Activated T-cell treated with anti-CD3 and anti-CD28 coated beads, Interleukin-2, amount 50 U/mL, for 72 hours (primary cell): ENCODE results near the gene ARHGEF17. TPM values are rescaled to one million over a fixed set of nuclear protein-coding genes. Genes with fewer than 3 reads are reported as not detected.

ENCODE experiments used
- ATAC-seq, 2 donors: fragments of 150-1000 bp; cut with Tn5 transposase; replicated peaks in 1 of 2; 2 replicates each; pipeline ENCODE4 v1.10.0; 2021; ENCODE audit warnings: moderate library complexity in 2 of 2, mild to moderate bottlenecking in 1 of 2
- DNase-seq, 2 donors: peaks; one replicate each; pipeline ENCODE4 v3.0.0; 2021 to 2022; ENCODE audit warnings: mixed read lengths in 1 of 2
- H3K27ac Mint-ChIP-seq: one replicate; pipeline ENCODE4 v1.8.0; 2022; ENCODE audit warnings: mild to moderate bottlenecking, moderate library complexity, mixed read lengths
- H3K27me3 Mint-ChIP-seq: one replicate; pipeline ENCODE4 v1.8.0; 2022; ENCODE audit warnings: low read depth, mixed read lengths
- H3K36me3 Mint-ChIP-seq, 2 donors: one replicate each; pipeline ENCODE4 v1.8.0; 2022; ENCODE audit warnings: mixed read lengths in 2 of 2, mild to moderate bottlenecking in 1 of 2; ENCODE audit not compliant: insufficient read depth in 2 of 2
- H3K4me1 Mint-ChIP-seq: one replicate; pipeline ENCODE4 v1.8.0; 2022; ENCODE audit warnings: low read depth, mixed read lengths
- H3K4me3 Mint-ChIP-seq, 2 donors: one replicate each; pipeline ENCODE4 v1.8.0; 2022; ENCODE audit warnings: mild to moderate bottlenecking in 2 of 2, mixed read lengths in 2 of 2, moderate library complexity in 2 of 2
- H3K9me3 Mint-ChIP-seq, 2 donors: one replicate each; pipeline ENCODE4 v1.8.0; 2022; ENCODE audit warnings: mixed read lengths in 2 of 2
- total RNA-seq, 2 donors: library from RNA; stranded (reverse); gene quantifications; one replicate each; pipeline ENCODE4 v1.2.3, GENCODE V29; 2022

ARHGEF17 gene
- total RNA-seq, 2 donors from 2014 or later: 0.05 to 0.07 TPM

- Mint-ChIP-seq H3K4me1 (peaks cover 9% of the 10 kb centered on the region), H3K4me3 (no peak overlapping the region), H3K27ac (no peak overlapping the region), H3K9me3 (no peaks in the 10 kb centered on the region), H3K27me3 (no peaks in the 10 kb centered on the region), H3K36me3 (no peaks in the 10 kb centered on the region)
- no peak for DNase-seq
- peak in 1 of 2 donors; percentile 62 for ATAC-seq
Observed at GRCh38 chr11:73414977-73415651, 107.0 kb downstream of the ARHGEF17 start.

DNA sequence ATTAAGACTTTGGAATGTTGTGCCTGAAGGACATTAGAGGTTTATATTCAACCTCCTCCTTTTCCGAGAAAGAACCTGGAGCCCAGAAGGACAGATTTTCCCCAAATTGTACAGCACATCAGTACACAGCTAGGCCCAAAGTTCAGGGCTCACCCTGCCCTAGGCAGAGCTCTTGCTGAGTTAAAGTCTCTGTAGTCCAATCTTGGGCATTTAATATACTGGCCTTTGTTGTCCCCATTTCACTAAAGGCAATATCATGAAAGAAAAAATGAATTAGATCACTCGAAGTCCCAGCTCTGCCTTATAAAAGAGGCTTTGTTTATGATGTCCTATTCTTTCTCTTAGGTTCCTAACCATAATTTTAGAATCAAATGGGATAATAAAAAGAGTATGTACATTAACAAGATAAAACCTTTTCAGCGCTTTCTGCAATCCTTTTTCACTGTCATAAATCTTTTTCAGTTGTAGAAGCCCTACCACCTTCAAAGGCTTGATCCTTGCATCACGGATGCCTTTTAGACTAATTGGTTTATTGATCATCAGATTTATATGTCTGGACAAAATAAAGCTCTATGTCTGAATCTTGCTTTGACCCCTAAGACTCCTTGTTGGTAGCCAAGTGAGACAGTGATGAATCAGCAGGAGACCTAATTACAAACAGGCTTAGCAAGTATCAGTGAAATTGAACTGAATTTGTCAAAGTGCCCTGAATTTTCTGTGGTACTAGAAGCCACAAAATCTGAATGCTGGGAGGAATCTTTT lies 108.0 kb downstream of the ARHGEF17 start:
- no peaks in the 10 kb centered on the region for H3K36me3 Mint-ChIP-seq
- H3K27ac Mint-ChIP-seq: no peak overlapping the region
- H3K27me3 Mint-ChIP-seq: no peaks in the 10 kb centered on the region
- ATAC-seq (no peak), DNase-seq (no peak)
- no peak overlapping the region for H3K4me3 Mint-ChIP-seq
- peaks cover 9% of the 10 kb centered on the region for H3K4me1 Mint-ChIP-seq
- no peaks in the 10 kb centered on the region for H3K9me3 Mint-ChIP-seq

DNA sequence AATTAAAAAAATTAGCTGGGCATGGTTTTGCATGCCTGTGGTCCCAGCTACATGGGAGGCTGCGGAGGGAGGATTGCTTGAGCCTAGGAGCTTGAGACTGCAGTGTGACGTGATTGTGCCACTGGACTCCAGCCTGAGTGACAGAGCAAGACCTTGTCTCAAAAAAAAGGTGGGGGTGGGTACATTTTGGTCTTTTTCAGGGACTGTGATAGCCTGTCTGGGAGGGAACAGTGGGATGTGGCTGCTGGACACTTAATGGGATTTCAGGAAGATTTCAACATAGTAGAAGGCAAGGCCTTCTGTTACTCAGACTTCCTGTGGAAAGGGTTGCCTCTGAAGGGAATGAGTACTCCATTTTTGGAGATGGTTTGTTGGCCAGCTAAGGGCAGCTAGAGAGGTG lies 108.7 kb downstream of the ARHGEF17 start:
- no peaks in the 10 kb centered on the region for H3K27me3 Mint-ChIP-seq
- H3K4me3 Mint-ChIP-seq: no peak overlapping the region
- DNase-seq (no peak), ATAC-seq (no peak)
- peaks cover 9% of the 10 kb centered on the region for H3K4me1 Mint-ChIP-seq
- no peaks in the 10 kb centered on the region for H3K36me3 Mint-ChIP-seq
- H3K27ac Mint-ChIP-seq: no peak overlapping the region
- H3K9me3 Mint-ChIP-seq: no peaks in the 10 kb centered on the region

Other genes starting within 250 kb of the ARHGEF17 start
- gene FCHSD2, start 166.0 kb upstream of the ARHGEF17 start, total RNA-seq: 10 to 100 TPM; 38.3 to 47.1 TPM
- not detected for gene P2RY2, start 90.0 kb upstream of the ARHGEF17 start, total RNA-seq
- gene P2RY6, start 35.9 kb upstream of the ARHGEF17 start, total RNA-seq: not detected
- 10 to 100 TPM; 17.3 to 19.6 TPM for gene RELT, start 68.1 kb downstream of the ARHGEF17 start, total RNA-seq